NCI-H460 (cell line): ENCODE results near the gene TRIM25. TPM values are rescaled to one million over a fixed set of nuclear protein-coding genes. Genes with fewer than 3 reads are reported as not detected.

Experiments used
- DNase-seq: peaks from one replicate; pipeline ENCODE4 v3.0.0-alpha.2; 2016; ENCODE audit warnings: low read depth; ENCODE audit errors: extremely low read depth
- total RNA-seq: library from RNA; depleted of rRNA; stranded (reverse); fragments of >200 nt; shearing (Covaris generic); gene quantifications from 2 replicates; pipeline ENCODE4 v1.2.3, GENCODE V29; 2014

TRIM25 gene
- total RNA-seq, 1 experiment from 2014 or later: 58.9 TPM

DNA sequence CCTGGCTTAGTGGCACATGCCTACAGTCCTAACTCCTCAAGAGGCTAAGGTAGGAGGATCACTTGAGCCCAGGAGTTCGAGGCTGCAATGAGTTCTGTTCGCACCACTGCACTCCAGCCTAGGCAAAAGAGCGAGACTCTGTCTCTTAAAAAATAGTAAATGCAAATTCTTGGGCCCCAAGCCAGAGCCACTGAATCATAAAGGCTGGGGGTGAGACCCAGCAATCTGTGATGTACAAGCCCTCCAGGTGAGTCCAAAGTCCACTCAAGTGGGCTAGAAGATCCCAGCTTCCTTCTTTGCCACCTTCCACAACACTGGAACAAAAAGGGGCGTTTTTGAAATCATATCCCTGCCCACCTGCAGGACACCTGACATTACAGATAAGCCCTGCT, 16.9 kb downstream of the TRIM25 start:
- DNase-seq: no peak

DNA sequence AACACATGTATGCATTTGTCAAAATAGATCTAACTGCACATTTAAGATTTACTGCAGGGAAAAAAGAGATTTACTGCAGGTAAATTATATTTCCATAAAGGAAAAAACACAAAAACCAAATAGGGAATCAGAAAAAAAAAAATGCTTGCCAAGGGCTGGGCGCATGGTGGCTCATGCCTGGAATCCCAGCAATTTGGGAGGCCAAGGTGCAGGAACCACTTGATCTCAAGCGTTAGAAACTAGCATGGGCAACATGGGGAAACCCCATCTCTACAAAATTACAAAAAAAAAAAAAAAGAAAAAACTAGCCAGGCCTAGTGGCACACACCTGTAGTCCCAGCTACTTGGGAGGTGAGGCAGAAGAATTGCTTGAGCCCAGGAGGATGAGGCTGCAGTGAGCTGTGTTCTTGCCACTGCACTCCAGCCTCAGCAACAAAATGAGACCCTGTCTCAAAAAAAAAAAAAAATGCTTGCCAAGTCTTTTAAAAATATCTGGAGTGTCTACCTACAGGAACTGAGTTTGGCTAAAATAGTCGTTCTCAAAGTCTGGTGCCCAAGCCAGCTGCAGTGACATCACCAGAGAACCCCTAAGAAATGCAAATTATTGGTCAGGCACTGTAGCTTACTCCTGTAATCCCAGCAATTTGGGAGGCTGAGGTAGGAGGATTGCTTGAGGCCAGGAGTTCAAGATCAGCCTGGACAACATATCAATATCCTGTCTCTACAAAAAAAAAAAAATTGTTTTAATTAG, 17.5 kb downstream of the TRIM25 start:
- no peak for DNase-seq

DNA sequence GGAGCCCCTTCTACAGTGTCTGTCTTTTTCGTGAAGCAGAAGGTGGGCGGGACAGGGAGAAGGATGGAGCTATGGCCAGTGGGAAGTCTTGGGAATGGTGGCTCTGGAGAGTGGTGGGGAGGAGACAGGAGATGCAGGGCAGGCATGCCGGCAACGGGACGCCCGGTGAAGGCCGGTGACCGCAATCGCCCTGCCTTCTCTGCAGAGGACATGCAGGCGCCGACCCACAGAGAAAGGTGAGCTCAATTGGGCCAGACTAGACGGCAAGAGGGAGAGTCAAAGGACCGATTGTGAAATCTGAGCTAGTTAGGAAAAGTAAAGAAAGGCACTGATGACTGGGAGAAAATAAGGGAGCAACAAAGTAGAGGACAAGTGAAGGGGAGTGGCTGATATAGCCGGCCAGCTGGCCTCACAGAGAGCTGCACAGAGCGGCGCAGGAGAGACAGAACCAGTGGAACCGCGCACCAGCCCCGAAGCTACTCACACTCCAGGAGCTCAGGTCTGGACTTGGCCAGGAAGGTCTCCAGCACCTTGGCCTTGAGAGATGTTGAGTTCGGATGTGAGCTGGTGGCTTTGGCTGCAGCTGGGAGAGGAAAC, 18.9 kb downstream of the TRIM25 start:
- DNase-seq: no peak

DNA sequence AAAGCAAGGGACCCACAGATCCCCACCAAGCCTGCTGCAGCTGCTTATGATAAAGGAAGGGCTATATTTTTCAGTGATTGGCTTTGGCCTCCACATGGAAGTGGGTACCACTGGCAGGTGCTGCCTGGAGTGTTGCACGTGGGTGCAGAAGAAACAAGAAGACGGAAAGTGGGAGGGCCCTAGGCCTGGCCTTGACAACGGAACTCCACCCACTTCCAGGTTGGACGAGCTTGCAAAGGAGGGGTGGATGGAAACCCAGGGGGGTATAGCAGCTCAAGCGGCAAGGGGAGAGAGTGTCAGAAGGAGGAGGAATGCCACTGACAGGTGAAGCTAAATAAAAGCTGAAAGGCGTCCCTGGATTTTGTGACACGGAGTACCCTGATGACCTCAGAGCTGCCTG, 20.3 kb downstream of the TRIM25 start:
- no peak for DNase-seq

DNA sequence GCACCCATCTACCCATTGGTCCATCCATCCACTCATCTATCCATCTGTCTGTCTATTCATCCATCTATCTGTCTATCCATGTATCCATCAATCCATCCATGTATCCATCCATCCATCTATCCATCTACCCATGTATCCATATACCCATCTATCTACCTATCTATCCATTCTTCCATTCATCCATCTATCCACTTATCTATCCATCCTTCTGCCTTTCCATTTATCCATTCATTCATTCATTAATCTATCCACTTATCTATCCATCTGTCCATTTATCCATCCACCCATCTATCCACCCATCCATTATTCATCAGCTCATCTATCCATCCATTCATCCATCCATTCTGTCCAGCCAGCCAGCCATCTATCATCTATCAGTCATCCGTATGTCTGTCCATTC, 21.5 kb downstream of the TRIM25 start:
- no peak for DNase-seq

DNA sequence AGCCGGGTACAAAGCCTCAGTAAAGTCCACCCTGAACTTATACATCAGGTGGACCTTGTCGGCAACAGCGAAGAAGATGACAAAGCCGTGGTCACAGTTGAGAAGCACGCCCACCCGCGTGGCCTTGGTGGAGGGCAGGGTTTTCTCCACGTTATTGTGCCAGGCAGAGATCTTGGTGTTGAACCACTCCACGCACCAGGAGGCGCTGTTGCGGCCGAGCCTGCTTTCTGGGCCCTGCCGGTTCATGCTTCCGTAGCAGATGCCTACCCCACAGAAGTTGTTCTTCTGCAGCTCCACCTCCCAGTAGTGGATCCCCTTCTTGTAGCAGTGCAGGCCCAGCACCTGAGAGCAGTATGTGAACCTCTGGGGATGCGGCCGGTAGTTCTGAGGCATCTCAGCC, 22.1 kb downstream of the TRIM25 start:
- no peak for DNase-seq

DNA sequence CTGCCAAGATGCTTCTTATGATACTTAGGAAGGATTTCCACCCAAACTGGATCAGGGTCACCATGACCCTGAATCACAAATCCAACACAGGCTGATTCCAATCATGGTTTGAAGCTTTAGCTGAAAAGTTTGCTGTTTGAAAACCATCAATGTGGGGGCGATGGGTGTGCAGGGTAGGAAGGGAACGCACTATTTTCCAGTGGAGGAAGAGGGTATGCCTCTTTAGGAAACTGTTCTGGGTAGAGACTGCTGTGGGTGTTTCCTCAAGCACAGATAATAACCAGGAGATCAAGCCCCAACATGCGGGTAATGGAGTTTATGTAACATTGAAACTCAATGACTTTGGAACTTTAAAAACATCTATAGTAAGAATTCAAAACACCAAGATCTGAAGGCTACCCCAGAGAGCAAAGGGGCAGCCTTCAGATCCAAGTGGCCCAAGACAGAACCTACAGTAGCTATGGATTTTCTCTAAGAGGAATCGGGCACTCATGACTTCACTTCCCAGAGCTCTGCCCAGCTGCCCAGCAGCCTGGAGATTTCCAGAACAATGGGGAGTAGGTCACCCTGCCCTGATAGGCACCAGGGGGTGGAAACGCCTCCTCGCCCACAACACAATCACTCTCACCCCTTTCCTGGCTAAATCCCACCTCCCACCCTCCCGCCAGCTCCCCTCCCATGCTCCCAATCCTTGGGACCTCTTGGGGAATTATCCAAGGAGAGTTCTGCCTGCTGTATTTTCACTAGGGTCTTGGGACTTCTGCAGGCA, 22.8 kb downstream of the TRIM25 start:
- DNase-seq: no peak

DNA sequence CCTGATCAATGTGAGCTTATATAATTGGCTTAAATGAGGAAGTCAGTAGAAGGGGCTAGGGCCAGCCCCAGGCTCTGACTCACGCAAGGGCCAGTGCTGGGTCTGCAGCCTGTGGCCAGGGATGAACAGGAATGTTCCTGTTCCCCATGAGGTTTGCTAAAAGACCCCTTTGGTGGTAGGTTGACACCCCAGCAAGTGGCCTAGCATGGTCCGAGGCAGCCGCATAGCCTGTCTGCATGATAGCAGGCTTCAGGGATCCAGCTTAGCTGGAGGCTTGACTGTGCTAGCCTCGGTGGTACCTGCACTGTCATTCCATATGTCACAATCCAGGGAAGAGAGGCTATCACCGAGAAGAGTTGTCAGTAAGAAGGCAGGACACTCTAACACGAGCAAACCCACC, 23.5 kb downstream of the TRIM25 start:
- DNase-seq: no peak

DNA sequence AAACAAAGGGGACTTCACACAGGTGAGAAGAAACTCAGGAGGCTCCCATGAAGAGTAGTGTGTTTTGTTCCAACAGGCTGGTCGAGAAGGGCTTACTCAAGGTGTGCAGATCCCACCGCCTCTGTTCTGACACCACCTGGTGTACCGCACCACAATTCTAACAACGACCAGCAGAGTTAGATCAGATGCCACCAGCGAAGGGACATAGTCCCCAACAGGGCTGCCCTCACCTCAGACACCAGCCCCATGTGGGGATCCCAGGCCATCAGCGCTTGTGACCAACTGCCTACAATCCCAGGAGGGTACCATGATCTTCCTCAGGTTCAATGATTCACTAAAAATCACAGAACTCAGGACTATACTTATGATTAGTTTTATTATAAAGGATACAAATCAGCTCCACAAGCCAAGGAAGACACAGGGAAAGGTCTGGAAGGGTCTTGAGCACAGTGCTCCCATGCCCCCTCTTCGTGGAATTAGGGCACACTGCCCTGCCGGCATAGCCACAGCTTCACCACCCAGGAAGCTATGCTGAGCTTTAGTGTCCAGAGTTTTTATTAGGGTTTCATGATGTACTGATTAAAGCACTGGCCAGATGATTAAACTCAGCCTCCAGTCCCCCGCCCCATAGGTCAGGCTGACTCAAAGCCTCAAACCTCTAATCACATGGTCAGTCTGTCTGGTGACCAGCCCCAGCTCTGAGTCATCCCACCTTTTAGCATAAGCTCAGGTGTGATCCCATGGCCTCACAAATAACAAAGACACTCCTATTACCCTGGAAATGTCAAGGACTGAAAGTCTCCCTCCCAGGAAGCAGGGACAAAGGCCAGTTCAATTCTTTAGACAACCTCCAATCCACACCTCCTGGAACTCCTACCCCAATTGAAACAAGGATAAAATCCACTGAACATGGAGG, 26.0 kb downstream of the TRIM25 start:
- DNase-seq: no peak

DNA sequence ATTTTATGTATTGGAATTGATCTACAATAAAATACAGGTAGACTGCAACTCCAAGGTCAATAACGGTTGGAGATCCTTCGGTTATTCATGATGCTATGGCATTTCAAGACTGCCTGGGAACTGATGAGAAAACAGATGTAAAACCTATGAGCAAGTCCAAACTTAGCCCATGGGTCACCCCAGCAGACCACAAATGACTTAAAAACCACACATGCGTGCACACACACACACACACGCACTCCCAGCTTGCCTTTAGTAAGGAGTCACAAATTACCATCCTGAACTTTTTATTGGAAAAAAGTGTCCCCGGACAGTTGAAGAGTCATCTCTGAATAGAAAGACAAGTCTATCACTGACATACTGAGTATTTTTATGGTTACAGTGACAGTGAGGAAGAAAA, 26.7 kb downstream of the TRIM25 start:
- no peak for DNase-seq

DNA sequence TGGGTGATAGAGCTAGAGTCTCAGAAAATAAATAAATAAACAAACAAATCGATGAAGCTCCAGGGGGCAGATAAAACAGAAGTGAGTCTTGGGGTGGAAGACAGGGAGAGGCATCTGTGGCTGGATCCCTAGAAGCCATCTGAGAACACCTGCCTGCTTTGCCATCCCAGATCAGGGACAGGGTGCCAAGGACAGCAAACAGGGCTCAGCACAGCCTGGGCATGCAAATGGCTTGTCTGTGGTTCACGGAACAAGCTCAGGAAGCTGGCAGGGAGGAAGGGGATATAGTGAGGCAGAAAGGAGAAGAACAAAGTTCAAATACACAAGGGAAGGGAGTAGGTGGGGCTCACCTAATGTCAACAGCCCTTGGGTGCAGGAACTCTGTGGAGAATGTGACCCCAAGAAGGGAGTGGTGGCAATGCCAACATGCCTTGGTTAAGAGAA, 27.5 kb downstream of the TRIM25 start:
- DNase-seq: no peak

DNA sequence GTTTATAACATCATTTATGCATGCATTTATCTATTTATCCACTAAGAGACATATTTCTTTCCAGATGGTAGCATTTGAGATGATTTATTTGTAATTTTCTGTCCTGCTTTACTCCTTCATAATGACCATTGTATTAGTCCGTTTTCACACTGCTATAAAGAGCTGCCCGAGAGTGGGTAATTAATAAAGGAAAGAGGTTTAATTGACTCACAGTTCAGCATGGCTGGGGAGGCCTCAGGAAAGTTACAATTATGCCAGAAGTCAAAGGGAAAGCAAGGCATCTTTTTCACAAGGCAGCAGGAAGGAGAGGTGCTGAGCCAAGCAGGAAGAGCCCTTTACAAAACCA, 28.6 kb downstream of the TRIM25 start:
- no peak for DNase-seq

DNA sequence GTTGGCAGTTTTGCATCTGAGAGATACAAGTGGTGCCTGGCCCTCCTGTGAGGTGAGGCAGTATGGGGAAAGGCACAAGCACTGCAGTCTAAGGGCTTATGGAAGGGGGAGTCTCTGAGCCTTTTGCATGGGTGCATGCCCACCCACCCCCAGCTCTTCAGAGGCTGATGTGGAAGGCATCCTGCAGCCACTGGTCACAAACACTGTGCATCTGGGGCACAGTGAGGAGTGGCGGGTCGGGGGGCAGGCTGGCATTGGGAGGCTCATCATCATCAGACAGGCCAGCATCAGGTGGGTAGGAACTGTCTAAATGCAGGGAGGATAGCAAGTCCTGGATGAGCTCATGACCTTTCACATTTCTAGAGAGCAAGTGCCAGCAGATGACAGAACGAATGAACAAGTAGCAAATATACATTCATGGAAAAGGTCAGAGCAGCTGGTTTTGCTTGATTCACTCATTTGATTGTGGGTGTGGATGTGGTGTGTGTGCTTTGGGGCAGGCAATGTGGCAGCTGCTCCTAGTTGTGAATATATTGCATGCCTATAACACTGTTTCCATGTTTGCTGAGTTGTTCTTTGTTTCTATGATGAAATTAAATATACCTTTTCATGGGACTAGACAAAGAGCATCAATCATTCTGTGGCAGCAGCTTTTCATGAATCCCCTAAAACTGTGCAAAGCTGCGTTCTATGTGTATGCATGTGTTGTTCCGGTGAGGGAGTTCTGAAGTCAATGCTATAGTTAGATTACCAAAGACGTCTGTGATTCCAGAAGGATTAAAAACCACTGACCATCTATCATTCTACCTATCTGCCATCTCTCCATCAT, 29.2 kb downstream of the TRIM25 start:
- DNase-seq: no peak

DNA sequence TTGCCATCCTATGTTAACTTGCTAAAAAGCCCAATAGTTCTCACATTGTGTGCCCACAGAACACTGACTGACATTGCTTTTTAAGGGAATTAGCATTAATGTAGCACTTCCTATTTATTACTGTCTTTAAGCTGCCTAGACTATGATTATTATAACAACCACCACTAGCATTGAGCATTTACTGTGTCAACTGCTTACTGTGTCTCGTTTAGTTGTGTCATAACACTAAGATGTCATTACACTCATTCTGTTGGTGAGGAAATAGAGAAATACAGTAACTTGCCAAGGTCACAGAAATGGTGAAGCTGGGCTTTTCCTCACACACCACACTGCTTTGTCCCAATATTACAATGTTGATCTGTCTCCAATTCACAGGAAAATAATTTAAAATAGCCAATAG, 30.2 kb downstream of the TRIM25 start:
- no peak for DNase-seq

DNA sequence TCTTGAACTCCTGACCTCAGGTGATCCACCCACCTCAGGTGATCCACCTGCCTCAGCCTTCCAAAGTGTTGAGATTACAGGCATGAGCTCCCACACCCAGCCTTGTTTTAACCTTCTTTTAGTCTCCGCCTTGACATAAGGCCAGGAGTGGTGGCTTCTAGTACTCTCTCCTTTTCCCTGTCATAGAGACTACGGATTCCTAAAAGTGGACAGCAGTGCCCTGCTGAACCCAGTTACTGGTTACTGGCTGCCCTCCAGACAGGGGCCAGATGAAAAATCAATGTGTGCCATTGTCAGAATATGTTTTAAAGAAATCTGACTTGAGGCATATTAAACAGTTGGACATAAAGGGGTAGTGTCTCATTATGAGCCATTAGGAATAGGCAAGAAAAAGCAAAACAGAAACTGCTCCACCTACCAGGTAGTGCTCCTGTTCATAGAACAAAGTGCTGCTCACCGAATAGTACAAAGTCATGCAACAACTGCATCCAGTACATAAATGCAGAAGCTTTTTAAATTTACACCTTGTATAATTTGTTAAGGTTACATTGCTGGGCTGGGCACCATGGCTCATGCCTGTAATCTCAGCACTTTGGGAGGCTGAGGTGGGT, 32.1 kb downstream of the TRIM25 start:
- no peak for DNase-seq

DNA sequence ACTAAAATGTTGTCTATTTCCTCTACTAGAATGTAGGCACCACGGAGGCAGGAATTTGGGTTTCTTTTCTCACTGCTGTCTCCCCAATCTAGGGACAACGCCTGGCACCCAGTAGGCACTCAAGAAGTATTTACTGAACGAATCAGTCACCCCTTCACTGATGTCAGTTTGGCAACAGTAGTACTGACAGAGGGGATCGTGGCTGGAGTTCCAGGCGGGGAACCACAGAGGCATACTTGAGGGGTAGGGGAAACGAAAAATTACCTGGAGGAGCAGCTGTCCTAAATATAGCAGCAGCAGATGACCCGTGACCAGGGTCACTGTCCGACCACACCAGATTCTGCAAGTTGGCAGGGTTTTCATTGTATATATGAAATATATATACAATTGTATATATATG, 33.3 kb downstream of the TRIM25 start:
- DNase-seq: no peak

DNA sequence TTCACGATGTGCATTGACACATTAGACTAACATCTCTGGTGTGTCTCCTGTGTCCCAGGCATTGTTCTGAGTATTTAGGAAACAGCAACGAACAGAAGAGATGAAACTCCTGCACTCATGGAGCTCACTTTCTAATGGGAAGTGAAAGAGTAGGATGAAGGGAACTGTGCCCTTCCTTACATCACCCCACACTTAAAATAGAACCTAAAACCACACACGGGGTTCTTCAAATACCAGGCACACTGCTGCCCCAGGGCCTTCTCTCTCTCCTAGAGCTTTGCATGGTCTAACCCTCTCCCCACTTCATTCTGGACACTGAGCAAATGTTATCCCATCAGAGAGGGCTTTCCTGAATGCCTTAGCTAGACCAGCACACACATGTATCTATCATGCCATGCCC, 33.7 kb downstream of the TRIM25 start:
- DNase-seq: no peak

DNA sequence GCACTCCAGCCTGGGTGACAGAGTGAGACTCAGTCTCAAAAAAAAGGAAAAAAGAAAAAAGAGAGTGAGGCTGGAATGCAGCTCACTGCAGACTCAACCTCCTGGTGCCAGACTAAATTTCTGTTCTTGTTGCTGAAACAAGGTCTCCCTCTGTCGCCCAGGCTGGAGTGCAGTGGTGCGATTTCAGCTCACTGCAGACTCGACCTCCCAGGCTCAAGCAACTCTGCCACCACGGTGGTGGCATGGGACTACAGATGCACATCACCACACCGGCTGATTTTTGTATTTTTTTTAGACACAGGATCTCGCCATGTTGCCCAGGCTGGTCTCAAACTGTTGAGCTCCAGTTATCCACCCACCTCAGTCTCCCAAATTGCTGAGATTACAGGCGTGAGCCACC, 34.6 kb downstream of the TRIM25 start:
- no peak for DNase-seq

DNA sequence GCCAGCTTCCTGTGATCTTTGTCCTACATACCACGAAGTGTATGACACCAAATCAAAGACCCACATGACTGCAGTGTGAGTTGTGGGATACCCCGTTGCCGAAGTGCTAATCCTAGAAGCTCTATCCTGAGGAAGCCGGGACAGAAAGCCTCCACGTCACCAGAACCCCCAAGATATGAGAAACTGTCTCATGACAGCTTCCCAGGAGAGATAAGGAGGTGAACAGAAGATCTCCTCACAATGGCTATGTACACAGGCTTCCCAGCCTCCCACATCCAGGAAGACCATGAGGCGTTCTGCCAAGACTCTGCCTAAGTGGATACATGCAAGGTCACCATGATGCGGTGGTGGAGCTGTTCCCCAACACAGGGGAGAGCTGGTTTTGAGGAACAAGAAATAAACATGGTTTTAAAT, 37.1 kb downstream of the TRIM25 start:
- DNase-seq: no peak
